OCI-LY3 (cell line): ENCODE data around the gene RPL41.

Experiments used
- H2AFZ ChIP-seq: fragments of 200-600, 300-600 bp; shearing (Covaris generic); 2 replicates; pipeline ENCODE4 v1.6.0; 2014; ENCODE audit warnings: antibody characterized with exemption, low read depth, low read length
- H3K27ac ChIP-seq: fragments of 200-600, 300-600 bp; sonication (generic); 2 replicates; pipeline ENCODE4 v1.5.1; 2014; ENCODE audit warnings: mild to moderate bottlenecking, low read length, moderate library complexity, mixed read lengths
- H3K27me3 ChIP-seq: fragments of 200-600, 300-600 bp; sonication (generic); 2 replicates; pipeline ENCODE4 v1.6.1; 2014; ENCODE audit warnings: low read depth, low read length, mixed read lengths
- H3K36me3 ChIP-seq: fragments of 200-600, 300-600 bp; sonication (generic); replicated peaks from 2 replicates; pipeline ENCODE3; 2014; ENCODE audit warnings: low read depth, low read length, mixed read lengths
- H3K4me1 ChIP-seq: fragments of 300-600, 200-600 bp; sonication (generic); 2 replicates; pipeline ENCODE4 v1.6.1; 2014; ENCODE audit warnings: low read length, mixed read lengths
- H3K4me2 ChIP-seq: fragments of 200-600, 300-600 bp; sonication (generic); 2 replicates; pipeline ENCODE4 v1.6.1; 2014; ENCODE audit warnings: low read length, mixed read lengths
- H3K4me3 ChIP-seq: fragments of 300-600, 200-600 bp; sonication (generic); 2 replicates; pipeline ENCODE4 v1.5.1; 2014; ENCODE audit warnings: antibody characterized with exemption, mild to moderate bottlenecking, low read length, moderate library complexity
- H3K79me2 ChIP-seq: fragments of 300-600, 200-600 bp; shearing (Covaris generic); 2 replicates; pipeline ENCODE4 v1.6.1; 2014; ENCODE audit warnings: mild to moderate bottlenecking, low read length, mixed read lengths
- H3K9ac ChIP-seq: fragments of 300-600, 200-600 bp; shearing (Covaris generic); 2 replicates; pipeline ENCODE4 v1.6.0; 2014; ENCODE audit warnings: mild to moderate bottlenecking, low read length, moderate library complexity
- H3K9me3 ChIP-seq: fragments of 200-600, 300-600 bp; shearing (Covaris generic); 2 replicates; pipeline ENCODE4 v1.6.1; 2014; ENCODE audit warnings: low read length, mixed read lengths; ENCODE audit not compliant: insufficient read depth
- H4K20me1 ChIP-seq: fragments of 200-600, 300-600 bp; sonication (generic); 2 replicates; pipeline ENCODE4 v1.6.1; 2016; ENCODE audit warnings: low read length, mixed read lengths; ENCODE audit not compliant: insufficient read depth
- EZH2phosphoT487 ChIP-seq: fragments of 200-600 bp; shearing (Covaris generic); IDR thresholded peaks from 2 replicates; pipeline ENCODE4 v1.6.1; 2018; ENCODE audit warnings: antibody characterized with exemption, mixed run types, low read depth
- TF ChIP-seq, protein P1 (sequence below): fragments of 200-600, 300-600 bp; sonication (generic); IDR thresholded peaks from 2 replicates; pipeline ENCODE4 v1.5.1; 2014; ENCODE audit warnings: antibody characterized with exemption, low read length, low read depth

The RPL41 gene

DNA sequence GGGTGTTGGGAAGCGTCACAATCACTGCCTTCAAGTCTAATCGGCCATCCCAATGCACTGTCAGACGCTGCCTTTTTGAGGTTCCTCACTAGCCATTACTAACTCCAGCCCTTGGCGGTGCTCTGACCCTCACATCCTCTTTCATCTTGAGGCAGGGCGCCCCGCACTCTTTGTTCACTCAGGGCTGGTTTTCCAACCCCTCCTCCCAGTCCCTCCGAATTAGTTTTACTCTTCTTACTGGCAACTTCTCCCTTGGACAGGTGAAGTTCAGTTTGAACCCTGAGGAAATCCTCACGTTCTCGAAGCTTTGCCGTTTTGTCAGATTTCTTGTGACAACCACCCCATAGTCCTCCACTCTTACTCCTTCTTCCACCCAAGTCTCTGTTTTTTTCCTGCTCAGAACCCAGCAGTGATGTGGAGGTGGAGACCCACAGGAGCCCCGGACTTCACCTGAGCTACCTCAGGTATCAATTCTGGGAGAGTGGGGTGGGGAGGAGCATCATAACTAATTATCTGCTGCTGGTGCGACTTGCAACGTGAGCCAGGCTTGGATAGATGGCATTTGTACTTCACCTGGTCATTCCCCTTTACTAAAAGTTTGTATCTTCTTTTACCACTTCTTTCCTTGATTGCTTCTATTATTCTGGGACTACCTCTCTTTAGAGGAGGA is 2.4 kb downstream of the RPL41 start:
- TF ChIP-seq, protein P1, sequence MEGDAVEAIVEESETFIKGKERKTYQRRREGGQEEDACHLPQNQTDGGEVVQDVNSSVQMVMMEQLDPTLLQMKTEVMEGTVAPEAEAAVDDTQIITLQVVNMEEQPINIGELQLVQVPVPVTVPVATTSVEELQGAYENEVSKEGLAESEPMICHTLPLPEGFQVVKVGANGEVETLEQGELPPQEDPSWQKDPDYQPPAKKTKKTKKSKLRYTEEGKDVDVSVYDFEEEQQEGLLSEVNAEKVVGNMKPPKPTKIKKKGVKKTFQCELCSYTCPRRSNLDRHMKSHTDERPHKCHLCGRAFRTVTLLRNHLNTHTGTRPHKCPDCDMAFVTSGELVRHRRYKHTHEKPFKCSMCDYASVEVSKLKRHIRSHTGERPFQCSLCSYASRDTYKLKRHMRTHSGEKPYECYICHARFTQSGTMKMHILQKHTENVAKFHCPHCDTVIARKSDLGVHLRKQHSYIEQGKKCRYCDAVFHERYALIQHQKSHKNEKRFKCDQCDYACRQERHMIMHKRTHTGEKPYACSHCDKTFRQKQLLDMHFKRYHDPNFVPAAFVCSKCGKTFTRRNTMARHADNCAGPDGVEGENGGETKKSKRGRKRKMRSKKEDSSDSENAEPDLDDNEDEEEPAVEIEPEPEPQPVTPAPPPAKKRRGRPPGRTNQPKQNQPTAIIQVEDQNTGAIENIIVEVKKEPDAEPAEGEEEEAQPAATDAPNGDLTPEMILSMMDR = no peak
- TF ChIP-seq EZH2phosphoT487 = no peak
- H3K79me2 ChIP-seq = peaks cover 21% of the 10 kb centered on the region

DNA sequence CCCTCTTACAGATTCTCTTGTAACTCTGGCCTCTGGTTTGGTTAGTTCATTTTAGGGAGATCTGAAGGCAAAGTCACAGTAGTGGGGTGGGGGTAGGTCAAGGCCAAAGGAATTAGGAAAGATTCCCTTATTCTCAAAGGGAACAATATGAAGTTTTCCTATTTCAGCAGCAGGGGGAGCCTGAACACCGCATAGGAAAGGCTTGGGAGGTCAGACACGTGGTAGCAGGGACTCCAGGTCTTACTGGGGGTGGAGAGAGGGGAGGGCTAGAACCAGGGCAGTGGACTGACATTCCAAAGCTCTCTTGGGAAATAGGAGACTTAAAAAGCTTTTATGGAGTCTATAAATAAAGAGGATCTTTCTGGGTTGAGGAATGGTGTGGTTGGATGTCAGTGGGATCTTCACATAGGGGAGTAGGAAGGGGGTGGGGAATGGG is 2.9 kb downstream of the RPL41 start:
- Histone ChIP-seq H3K27me3 (no peaks in the 10 kb centered on the region), H3K79me2 (peaks cover 21% of the 10 kb centered on the region), H3K27ac (peak overlapping the region; percentile 69), H3K4me3 (peak overlapping the region; percentile 89), H3K4me1 (peaks cover 18% of the 10 kb centered on the region), H3K36me3 (peaks cover 14% of the 10 kb centered on the region), H2AFZ (no peak overlapping the region), H3K9ac (peak overlapping the region; percentile 76), H3K4me2 (peak overlapping the region; percentile 72), H3K9me3 (no peaks in the 10 kb centered on the region), H4K20me1 (no peaks in the 10 kb centered on the region)
- no peak for TF ChIP-seq EZH2phosphoT487
- TF ChIP-seq, protein P1 = peak; percentile 72

More for the DNA sequence above, 2.4 kb downstream of the RPL41 start:
- H3K4me1 ChIP-seq = peaks cover 18% of the 10 kb centered on the region
- no peaks in the 10 kb centered on the region for H3K27me3 ChIP-seq
- no peaks in the 10 kb centered on the region for H4K20me1 ChIP-seq
- H3K4me2 ChIP-seq = peak overlapping the region; percentile 72
- no peaks in the 10 kb centered on the region for H3K9me3 ChIP-seq
- H2AFZ ChIP-seq = no peak overlapping the region
- peak overlapping the region; percentile 76 for H3K9ac ChIP-seq
- peaks cover 17% of the 10 kb centered on the region for H3K36me3 ChIP-seq
- peak overlapping the region; percentile 69 for H3K27ac ChIP-seq
- H3K4me3 ChIP-seq = peak overlapping the region; percentile 89

DNA sequence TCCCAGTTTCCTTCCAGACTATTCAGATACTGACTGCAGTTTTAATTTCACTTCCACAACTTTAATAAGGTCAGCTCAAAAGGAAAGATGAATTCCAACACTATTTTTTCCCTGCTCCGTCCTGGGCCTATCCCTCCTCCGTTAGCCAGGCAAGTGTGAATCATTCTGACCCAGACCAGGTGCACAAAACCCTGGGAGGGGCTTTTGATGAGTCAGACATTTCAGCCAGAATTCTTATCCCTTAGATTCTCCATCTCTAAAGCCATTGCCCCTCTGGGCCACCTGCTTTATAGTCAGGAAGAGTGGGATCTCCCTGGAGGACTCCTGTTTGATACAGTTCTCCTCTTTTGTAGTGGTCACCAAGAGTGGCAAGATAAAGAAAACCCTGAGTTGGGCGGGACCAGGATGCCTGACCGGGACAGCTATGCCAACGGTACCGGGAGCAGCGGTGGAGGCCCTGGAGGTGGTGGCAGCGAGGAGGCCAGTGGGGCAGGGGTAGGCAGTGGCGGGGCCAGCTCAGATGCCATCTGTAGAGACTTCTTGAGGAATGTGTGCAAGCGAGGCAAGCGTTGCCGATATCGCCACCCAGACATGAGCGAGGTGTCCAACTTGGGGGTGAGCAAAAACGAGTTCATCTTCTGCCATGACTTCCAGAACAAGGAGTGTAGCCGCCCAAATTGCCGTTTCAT is 3.9 kb downstream of the RPL41 start:
- Histone ChIP-seq H3K27me3 (no peaks in the 10 kb centered on the region), H3K36me3 (peaks cover 14% of the 10 kb centered on the region), H2AFZ (no peak overlapping the region), H3K9ac (no peak overlapping the region), H3K79me2 (peaks cover 21% of the 10 kb centered on the region), H3K4me3 (no peak overlapping the region), H3K27ac (no peak overlapping the region), H3K4me1 (peaks cover 17% of the 10 kb centered on the region), H4K20me1 (no peaks in the 10 kb centered on the region), H3K4me2 (no peak overlapping the region), H3K9me3 (no peaks in the 10 kb centered on the region)
- TF ChIP-seq, protein P1 = no peak
- no peak for TF ChIP-seq EZH2phosphoT487

DNA sequence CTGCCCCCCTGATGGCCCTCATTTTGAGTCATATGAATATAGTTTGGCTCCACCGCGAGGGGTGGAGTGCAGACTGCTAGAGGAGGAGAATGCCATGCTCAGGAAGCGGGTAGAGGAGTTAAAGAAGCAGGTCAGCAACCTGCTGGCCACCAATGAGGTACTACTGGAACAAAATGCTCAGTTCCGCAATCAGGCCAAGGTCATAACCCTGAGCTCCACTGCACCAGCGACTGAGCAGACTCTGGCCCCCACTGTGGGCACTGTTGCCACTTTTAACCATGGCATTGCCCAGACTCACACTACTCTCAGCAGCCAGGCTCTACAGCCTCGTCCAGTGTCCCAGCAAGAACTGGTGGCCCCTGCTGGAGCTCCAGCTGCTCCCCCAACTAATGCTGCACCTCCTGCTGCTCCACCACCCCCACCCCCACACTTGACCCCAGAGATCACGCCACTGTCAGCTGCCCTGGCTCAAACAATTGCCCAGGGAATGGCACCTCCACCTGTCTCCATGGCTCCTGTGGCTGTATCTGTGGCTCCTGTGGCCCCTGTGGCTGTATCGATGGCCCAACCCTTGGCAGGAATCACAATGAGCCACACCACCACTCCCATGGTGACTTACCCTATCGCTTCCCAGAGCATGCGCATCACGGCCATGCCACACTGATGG is 4.9 kb downstream of the RPL41 start:
- Histone ChIP-seq H3K27ac (no peak overlapping the region), H2AFZ (no peak overlapping the region), H3K4me3 (no peak overlapping the region), H3K4me1 (peaks cover 24% of the 10 kb centered on the region), H3K9me3 (no peaks in the 10 kb centered on the region), H4K20me1 (no peaks in the 10 kb centered on the region), H3K79me2 (peaks cover 21% of the 10 kb centered on the region), H3K4me2 (no peak overlapping the region), H3K27me3 (no peaks in the 10 kb centered on the region), H3K9ac (no peak overlapping the region), H3K36me3 (peaks cover 14% of the 10 kb centered on the region)
- TF ChIP-seq EZH2phosphoT487 = no peak
- TF ChIP-seq, protein P1 = no peak
